Measurements from ENCODE around the gene ODC1.

ODC1 gene

DNA sequence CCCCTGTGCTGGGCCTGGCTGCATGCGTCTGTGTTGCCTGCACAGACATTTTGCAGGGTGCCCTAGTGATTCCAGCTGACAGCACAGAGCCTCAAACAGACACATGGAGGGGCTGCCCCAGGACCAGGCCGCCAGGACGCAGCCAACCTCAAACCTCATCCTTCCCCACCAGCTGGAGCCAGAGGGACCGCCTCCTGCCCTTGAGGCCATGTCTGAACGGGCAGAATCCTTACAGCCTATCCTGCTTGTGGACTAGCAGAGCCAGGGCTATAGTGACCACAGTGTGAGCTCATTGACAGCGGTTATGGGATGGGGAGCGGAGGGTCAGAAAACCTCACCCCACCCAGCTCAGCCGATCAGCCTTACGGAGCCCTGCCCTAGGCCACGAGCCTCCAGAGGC, 22.4 kb downstream of the ODC1 start:
- TF ChIP-seq, protein P1, sequence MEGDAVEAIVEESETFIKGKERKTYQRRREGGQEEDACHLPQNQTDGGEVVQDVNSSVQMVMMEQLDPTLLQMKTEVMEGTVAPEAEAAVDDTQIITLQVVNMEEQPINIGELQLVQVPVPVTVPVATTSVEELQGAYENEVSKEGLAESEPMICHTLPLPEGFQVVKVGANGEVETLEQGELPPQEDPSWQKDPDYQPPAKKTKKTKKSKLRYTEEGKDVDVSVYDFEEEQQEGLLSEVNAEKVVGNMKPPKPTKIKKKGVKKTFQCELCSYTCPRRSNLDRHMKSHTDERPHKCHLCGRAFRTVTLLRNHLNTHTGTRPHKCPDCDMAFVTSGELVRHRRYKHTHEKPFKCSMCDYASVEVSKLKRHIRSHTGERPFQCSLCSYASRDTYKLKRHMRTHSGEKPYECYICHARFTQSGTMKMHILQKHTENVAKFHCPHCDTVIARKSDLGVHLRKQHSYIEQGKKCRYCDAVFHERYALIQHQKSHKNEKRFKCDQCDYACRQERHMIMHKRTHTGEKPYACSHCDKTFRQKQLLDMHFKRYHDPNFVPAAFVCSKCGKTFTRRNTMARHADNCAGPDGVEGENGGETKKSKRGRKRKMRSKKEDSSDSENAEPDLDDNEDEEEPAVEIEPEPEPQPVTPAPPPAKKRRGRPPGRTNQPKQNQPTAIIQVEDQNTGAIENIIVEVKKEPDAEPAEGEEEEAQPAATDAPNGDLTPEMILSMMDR (IDR thresholded peaks at IDR 0.05) = no peak
- H3K4me3 ChIP-seq (ENCODE audit: low read depth in 1 of 2, low read length in 1 of 2) = no peak overlapping the region
- H3K36me3 ChIP-seq = peaks cover 81% of the 10 kb centered on the region

GRCh38 chr2:10424916-10425505, 23.1 kb downstream of the ODC1 start:
- Histone ChIP-seq H3K4me1 (ENCODE audit: control insufficient read depth in 1 of 2, insufficient read depth in 1 of 2, low read depth in 1 of 2, low read length in 1 of 2) (peaks cover 0 to under 1% of the 10 kb centered on the region in 2 experiments), H3K4me3 (ENCODE audit: low read depth in 1 of 2, low read length in 1 of 2) (no peak overlapping the region), H3K27ac (no peak overlapping the region), H3K27me3 (no peaks in the 10 kb centered on the region), H3K36me3 (peaks cover 88% of the 10 kb centered on the region), H3K9me3 (no peaks in the 10 kb centered on the region)
- TF ChIP-seq, protein P1 (IDR thresholded peaks at IDR 0.05) = no peak

More for the DNA sequence above, 22.4 kb downstream of the ODC1 start:
- Histone ChIP-seq H3K4me1 (ENCODE audit: control insufficient read depth in 1 of 2, insufficient read depth in 1 of 2, low read depth in 1 of 2, low read length in 1 of 2) (peaks cover 0 to 7% of the 10 kb centered on the region in 2 experiments), H3K27me3 (no peaks in the 10 kb centered on the region), H3K9me3 (no peaks in the 10 kb centered on the region), H3K27ac (no peak overlapping the region)

GRCh38 chr2:10424051-10424450, 24.1 kb downstream of the ODC1 start:
- Histone ChIP-seq H3K27me3 (no peaks in the 10 kb centered on the region), H3K4me3 (ENCODE audit: low read depth in 1 of 2, low read length in 1 of 2) (no peak overlapping the region), H3K9me3 (no peaks in the 10 kb centered on the region), H3K36me3 (peaks cover 95% of the 10 kb centered on the region), H3K4me1 (ENCODE audit: control insufficient read depth in 1 of 2, insufficient read depth in 1 of 2, low read depth in 1 of 2, low read length in 1 of 2) (no peaks in the 10 kb centered on the region), H3K27ac (no peak overlapping the region)
- TF ChIP-seq, protein P1 (IDR thresholded peaks at IDR 0.05) = no peak

DNA sequence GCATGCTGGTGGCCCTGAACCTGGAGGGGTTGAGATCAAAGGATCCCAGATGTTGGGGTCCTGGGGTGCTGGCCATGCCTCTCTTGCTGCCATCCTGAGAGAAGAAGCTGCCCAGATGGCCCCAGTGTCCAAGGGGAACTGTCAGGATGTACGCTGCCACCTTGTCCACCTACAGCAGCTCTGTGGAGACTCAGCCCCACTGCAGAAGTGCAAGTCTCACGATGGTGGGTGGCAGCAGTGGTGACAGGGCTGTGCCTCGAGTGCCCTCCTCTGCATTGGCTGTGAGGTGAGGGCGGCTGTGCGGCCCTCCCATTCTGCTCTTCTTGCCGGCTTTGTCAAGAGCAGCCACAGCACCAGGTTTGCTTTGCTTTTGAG, 24.7 kb downstream of the ODC1 start:
- TF ChIP-seq, protein P1 (IDR thresholded peaks at IDR 0.05) = no peak
- Histone ChIP-seq H3K27ac (no peak overlapping the region), H3K36me3 (peaks cover 89% of the 10 kb centered on the region), H3K9me3 (no peaks in the 10 kb centered on the region), H3K27me3 (no peaks in the 10 kb centered on the region), H3K4me3 (ENCODE audit: low read depth in 1 of 2, low read length in 1 of 2) (no peak overlapping the region), H3K4me1 (ENCODE audit: control insufficient read depth in 1 of 2, insufficient read depth in 1 of 2, low read depth in 1 of 2, low read length in 1 of 2) (no peaks in the 10 kb centered on the region)

GRCh38 chr2:10422732-10423399, 25.3 kb downstream of the ODC1 start:
- H3K9me3 ChIP-seq = no peaks in the 10 kb centered on the region
- H3K4me1 ChIP-seq (ENCODE audit: control insufficient read depth in 1 of 2, insufficient read depth in 1 of 2, low read depth in 1 of 2, low read length in 1 of 2) = no peaks in the 10 kb centered on the region
- H3K4me3 ChIP-seq (ENCODE audit: low read depth in 1 of 2, low read length in 1 of 2) = no peak overlapping the region
- H3K27ac ChIP-seq = no peak overlapping the region
- H3K36me3 ChIP-seq = peaks cover 83% of the 10 kb centered on the region
- H3K27me3 ChIP-seq = no peaks in the 10 kb centered on the region
- TF ChIP-seq, protein P1 (IDR thresholded peaks at IDR 0.05) = no peak
